HG03457 (cell line): Measurements from ENCODE around the gene UBE2J1.
"Not testable (repeated sequence)": the region's sequence is repeated elsewhere in the genome, so short reads cannot be mapped to it uniquely, and the experiment has no call there.

ENCODE experiments used
- ATAC-seq: cut with Tn5 transposase; IDR thresholded peaks from one replicate; pipeline ENCODE4 v1.9.1; 2021; ENCODE audit warnings: moderate number of reproducible peaks; ENCODE audit not compliant: unreplicated experiment

The UBE2J1 gene

GRCh38 chr6:89321131-89321970, 31.2 kb downstream of the UBE2J1 start:
- ATAC-seq, result peak; percentile 64

- no peak for ATAC-seq
Observed at GRCh38 chr6:89320012-89320559, 32.4 kb downstream of the UBE2J1 start.

GRCh38 chr6:89317067-89317466, 35.5 kb downstream of the UBE2J1 start:
- ATAC-seq, result no peak

- ATAC-seq, result no peak
Observed at GRCh38 chr6:89315249-89315885, 37.2 kb downstream of the UBE2J1 start, which contains the start of gene GABRR2. TSS of gene GABRR2 (minus strand) at chr6:89315299. CDS start at chr6:89315165, 134 bp downstream.

GRCh38 chr6:89314692-89315091, 37.8 kb downstream of the UBE2J1 start:
- ATAC-seq, result no peak

- no peak for ATAC-seq
Observed at GRCh38 chr6:89313006-89313405, 39.5 kb downstream of the UBE2J1 start.

- ATAC-seq, result no peak
Observed at GRCh38 chr6:89311853-89312531, 40.5 kb downstream of the UBE2J1 start.

GRCh38 chr6:89311530-89311852, 41.0 kb downstream of the UBE2J1 start:
- no peak for ATAC-seq

GRCh38 chr6:89310929-89311328, 41.6 kb downstream of the UBE2J1 start:
- no peak for ATAC-seq

- no peak for ATAC-seq
Observed at GRCh38 chr6:89308525-89309395, 43.8 kb downstream of the UBE2J1 start.

- ATAC-seq, result not testable (repeated sequence)
Observed at GRCh38 chr6:89304517-89304916, 48.0 kb downstream of the UBE2J1 start.

- no peak for ATAC-seq
Observed at GRCh38 chr6:89302936-89303335, 49.6 kb downstream of the UBE2J1 start.

GRCh38 chr6:89302195-89302770, 50.2 kb downstream of the UBE2J1 start:
- ATAC-seq, result no peak

GRCh38 chr6:89301586-89302194, 50.8 kb downstream of the UBE2J1 start:
- ATAC-seq, result no peak

- no peak for ATAC-seq
Observed at GRCh38 chr6:89299466-89299850, 53.1 kb downstream of the UBE2J1 start.

GRCh38 chr6:89298680-89299465, 53.6 kb downstream of the UBE2J1 start:
- peak; percentile 27 for ATAC-seq

GRCh38 chr6:89297695-89298351, 54.7 kb downstream of the UBE2J1 start:
- peak; percentile 90 for ATAC-seq

GRCh38 chr6:89295981-89296380, 56.5 kb downstream of the UBE2J1 start:
- no peak for ATAC-seq
